Neural cell (in vitro differentiated cells): ENCODE data around the gene SNX20. TPM values are rescaled to one million over a fixed set of nuclear protein-coding genes. Genes with fewer than 3 reads are reported as not detected.

Experiments used
- H2AFZ ChIP-seq: fragments of 200-600, 300-800 bp; sonication (generic), shearing (Covaris generic); 2 replicates; pipeline ENCODE4 v1.6.0; 2014; ENCODE audit warnings: low read depth, mild to moderate bottlenecking, antibody characterized with exemption, low read length, moderate library complexity
- H3F3A ChIP-seq: fragments of 200-600 bp; shearing (Covaris generic); 2 replicates; pipeline ENCODE4 v1.6.1; 2016; ENCODE audit warnings: mild to moderate bottlenecking, moderate library complexity, mixed read lengths, antibody characterized with exemption, low read length; ENCODE audit not compliant: insufficient read depth, poor library complexity, severe bottlenecking
- H3K27ac ChIP-seq: fragments of 200-600, 300-800 bp; sonication (generic), shearing (Covaris generic); 2 replicates; pipeline ENCODE4 v1.5.1; 2014; ENCODE audit warnings: mild to moderate bottlenecking, low read length, moderate library complexity
- H3K27me3 ChIP-seq: fragments of 300-800, 200-600 bp; sonication (generic), shearing (Covaris generic); 2 replicates; pipeline ENCODE4 v1.6.0; 2014; ENCODE audit warnings: mild to moderate bottlenecking, low read depth, low read length, moderate library complexity; ENCODE audit not compliant: insufficient read depth
- H3K36me3 ChIP-seq: fragments of 300-800, 200-600 bp; sonication (generic), shearing (Covaris generic); 2 replicates; pipeline ENCODE4 v1.5.1; 2014; ENCODE audit warnings: mild to moderate bottlenecking, antibody characterized with exemption, low read length, moderate library complexity; ENCODE audit not compliant: insufficient read depth
- H3K4me2 ChIP-seq: fragments of 300-800, 200-600 bp; sonication (generic), shearing (Covaris generic); 2 replicates; pipeline ENCODE4 v1.6.0; 2014; ENCODE audit warnings: mild to moderate bottlenecking, low read length
- H3K4me3 ChIP-seq: fragments of 300-800, 200-600 bp; sonication (generic), shearing (Covaris generic); 2 replicates; pipeline ENCODE4 v1.5.1; 2014; ENCODE audit warnings: mild to moderate bottlenecking, low read length, moderate library complexity
- H3K79me2 ChIP-seq: fragments of 200-600 bp; shearing (Covaris generic); replicated peaks from 2 replicates; pipeline ENCODE4 v1.6.0; 2014; ENCODE audit warnings: mild to moderate bottlenecking, low read length, moderate library complexity; ENCODE audit not compliant: insufficient read depth
- H3K9ac ChIP-seq: fragments of 300-800, 200-600 bp; sonication (generic), shearing (Covaris generic); 2 replicates; pipeline ENCODE4 v1.6.1; 2016; ENCODE audit warnings: mild to moderate bottlenecking, low read length, mixed read lengths
- H3K9me2 ChIP-seq: fragments of 200-600 bp; shearing (Covaris generic); 2 replicates; pipeline ENCODE4 v1.6.1; 2016; ENCODE audit warnings: mild to moderate bottlenecking, low read length, mixed read lengths; ENCODE audit not compliant: insufficient read depth
- H3K9me3 ChIP-seq: fragments of 200-600, 300-800 bp; sonication (generic), shearing (Covaris generic); 2 replicates; pipeline ENCODE4 v1.6.1; 2016; ENCODE audit warnings: mild to moderate bottlenecking, mixed run types, low read length, moderate library complexity, mixed read lengths
- H4K20me1 ChIP-seq: fragments of 200-600 bp; shearing (Covaris generic); 2 replicates; pipeline ENCODE4 v1.6.1; 2016; ENCODE audit warnings: mild to moderate bottlenecking, mixed run types; ENCODE audit not compliant: insufficient read depth
- CTCF ChIP-seq: fragments of 450-650 bp; IDR thresholded peaks from 2 replicates; pipeline ENCODE4 v1.5.1; 2014; ENCODE audit warnings: antibody characterized with exemption, mild to moderate bottlenecking, moderate library complexity; ENCODE audit not compliant: poor library complexity, severe bottlenecking
- EP300 ChIP-seq: fragments of 450-650 bp; conservative IDR thresholded peaks from 2 replicates; pipeline ENCODE4 v1.6.1; 2014; ENCODE audit warnings: antibody characterized with exemption, mild to moderate bottlenecking, moderate library complexity; ENCODE audit not compliant: poor library complexity, severe bottlenecking
- EZH2 ChIP-seq: fragments of 200-600, 300-800 bp; shearing (Covaris generic), sonication (generic); IDR thresholded peaks from 2 replicates; pipeline ENCODE4 v1.6.1; 2014; ENCODE audit warnings: antibody characterized with exemption, low read length, borderline replicate concordance, mild to moderate bottlenecking; ENCODE audit not compliant: insufficient read depth, poor library complexity, severe bottlenecking
- MXI1 ChIP-seq: fragments of 450-650 bp; conservative IDR thresholded peaks from 2 replicates; pipeline ENCODE4 v1.6.1; 2014; ENCODE audit warnings: antibody characterized with exemption, mild to moderate bottlenecking; ENCODE audit not compliant: poor library complexity, severe bottlenecking
- POLR2AphosphoS5 ChIP-seq: IDR thresholded peaks from 2 replicates; pipeline ENCODE4 v1.6.1; 2012
- RAD21 ChIP-seq: fragments of 450-650 bp; conservative IDR thresholded peaks from 2 replicates; pipeline ENCODE4 v1.6.1; 2014; ENCODE audit warnings: antibody characterized with exemption, mild to moderate bottlenecking, moderate library complexity
- REST ChIP-seq: IDR thresholded peaks from 2 replicates; pipeline ENCODE4 v1.6.1; 2012; ENCODE audit warnings: borderline replicate concordance
- SMC3 ChIP-seq: fragments of 450-650 bp; conservative IDR thresholded peaks from 2 replicates; pipeline ENCODE4 v1.6.1; 2014; ENCODE audit warnings: antibody characterized with exemption, mild to moderate bottlenecking, moderate library complexity; ENCODE audit not compliant: poor library complexity
- TAF1 ChIP-seq: IDR thresholded peaks from 2 replicates; pipeline ENCODE4 v1.6.1; 2012; ENCODE audit warnings: low read depth
- polyA plus RNA-seq: library from polyadenylated mRNA; depleted of rRNA; stranded (reverse); fragments of >200 nt; gene quantifications from 2 replicates; pipeline ENCODE4 v1.2.3, GENCODE V29; 2014

SNX20 gene
- polyA plus RNA-seq, 1 donor from 2014 or later: not detected

GRCh38 chr16:50666658-50667496, 14.2 kb downstream of the SNX20 start:
- H3K9ac ChIP-seq: no peak overlapping the region
- no peak overlapping the region for H2AFZ ChIP-seq
- H3K4me3 ChIP-seq: no peak overlapping the region
- H3K36me3 ChIP-seq: no peaks in the 10 kb centered on the region
- no peaks in the 10 kb centered on the region for H3F3A ChIP-seq
- no peak overlapping the region for H3K27ac ChIP-seq
- H4K20me1 ChIP-seq: no peaks in the 10 kb centered on the region
- no peak for TF ChIP-seq EZH2
- TF ChIP-seq POLR2AphosphoS5: no peak
- TF ChIP-seq SMC3: no peak
- no peak for TF ChIP-seq MXI1
- TF ChIP-seq REST: no peak
- no peak for TF ChIP-seq RAD21
- TF ChIP-seq EP300: no peak
- no peak for TF ChIP-seq TAF1
- no peak for TF ChIP-seq CTCF
- no peaks in the 10 kb centered on the region for H3K27me3 ChIP-seq
- H3K4me2 ChIP-seq: no peak overlapping the region
- H3K9me2 ChIP-seq: no peaks in the 10 kb centered on the region
- H3K9me3 ChIP-seq: no peaks in the 10 kb centered on the region
- H3K79me2 ChIP-seq: no peaks in the 10 kb centered on the region

GRCh38 chr16:50665128-50665878, 15.8 kb downstream of the SNX20 start:
- H2AFZ ChIP-seq: no peak overlapping the region
- no peaks in the 10 kb centered on the region for H3K36me3 ChIP-seq
- no peak overlapping the region for H3K4me3 ChIP-seq
- no peak overlapping the region for H3K4me2 ChIP-seq
- H3K9me2 ChIP-seq: no peaks in the 10 kb centered on the region
- H3K27me3 ChIP-seq: no peaks in the 10 kb centered on the region
- H3K27ac ChIP-seq: no peak overlapping the region
- H4K20me1 ChIP-seq: no peaks in the 10 kb centered on the region
- H3K9me3 ChIP-seq: no peaks in the 10 kb centered on the region
- H3K79me2 ChIP-seq: no peaks in the 10 kb centered on the region
- TF ChIP-seq RAD21 (peak; percentile 86), MXI1 (no peak), TAF1 (no peak), CTCF (peak; percentile 84), EP300 (no peak), REST (no peak), EZH2 (no peak), POLR2AphosphoS5 (no peak), SMC3 (peak; percentile 88)
- no peak overlapping the region for H3K9ac ChIP-seq
- no peaks in the 10 kb centered on the region for H3F3A ChIP-seq
